ENCODE results near the gene AHI1.

AHI1 gene

DNA sequence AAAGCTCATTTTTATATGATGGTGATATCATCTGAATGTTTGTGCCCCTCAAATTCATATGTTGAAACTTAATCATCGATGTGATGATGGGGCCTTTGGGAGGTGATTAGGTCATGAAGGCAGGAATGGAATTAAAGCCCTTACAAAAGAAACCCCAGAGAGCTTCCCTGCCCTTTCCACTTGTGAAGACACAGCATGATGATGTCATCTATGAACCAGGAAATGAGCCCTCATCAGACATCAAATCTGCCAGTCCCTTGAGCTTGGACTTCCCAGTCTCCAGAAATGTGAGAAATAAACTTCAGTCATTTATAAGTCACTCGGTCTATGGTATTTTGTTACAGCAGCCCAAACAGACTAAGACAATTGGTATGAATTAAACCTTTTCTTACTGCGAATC is 163.4 kb downstream of the AHI1 start:
- no peak overlapping the region for H3K4me3 ChIP-seq (ENCODE audit: low read depth, low read length)

DNA sequence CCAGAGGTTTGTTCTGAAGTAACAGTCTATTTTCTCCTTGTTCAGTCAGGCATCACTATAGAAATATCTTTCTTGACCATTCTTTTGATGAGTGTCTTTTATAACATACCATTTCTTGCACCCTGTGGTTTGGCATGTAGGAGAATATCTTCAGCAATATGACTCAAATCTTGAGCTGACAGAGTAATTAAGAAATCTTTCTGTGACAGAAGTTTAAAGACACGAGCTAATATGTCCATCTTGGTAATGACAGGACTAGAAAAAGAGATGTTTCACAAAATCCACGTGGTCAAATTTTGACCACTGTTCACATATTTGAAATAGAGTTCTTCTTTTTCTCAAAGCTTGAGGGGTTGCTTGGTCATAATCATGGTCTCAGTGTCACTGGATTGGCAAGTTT is 166.5 kb downstream of the AHI1 start:
- no peak overlapping the region for H3K4me3 ChIP-seq (ENCODE audit: low read depth, low read length)

DNA sequence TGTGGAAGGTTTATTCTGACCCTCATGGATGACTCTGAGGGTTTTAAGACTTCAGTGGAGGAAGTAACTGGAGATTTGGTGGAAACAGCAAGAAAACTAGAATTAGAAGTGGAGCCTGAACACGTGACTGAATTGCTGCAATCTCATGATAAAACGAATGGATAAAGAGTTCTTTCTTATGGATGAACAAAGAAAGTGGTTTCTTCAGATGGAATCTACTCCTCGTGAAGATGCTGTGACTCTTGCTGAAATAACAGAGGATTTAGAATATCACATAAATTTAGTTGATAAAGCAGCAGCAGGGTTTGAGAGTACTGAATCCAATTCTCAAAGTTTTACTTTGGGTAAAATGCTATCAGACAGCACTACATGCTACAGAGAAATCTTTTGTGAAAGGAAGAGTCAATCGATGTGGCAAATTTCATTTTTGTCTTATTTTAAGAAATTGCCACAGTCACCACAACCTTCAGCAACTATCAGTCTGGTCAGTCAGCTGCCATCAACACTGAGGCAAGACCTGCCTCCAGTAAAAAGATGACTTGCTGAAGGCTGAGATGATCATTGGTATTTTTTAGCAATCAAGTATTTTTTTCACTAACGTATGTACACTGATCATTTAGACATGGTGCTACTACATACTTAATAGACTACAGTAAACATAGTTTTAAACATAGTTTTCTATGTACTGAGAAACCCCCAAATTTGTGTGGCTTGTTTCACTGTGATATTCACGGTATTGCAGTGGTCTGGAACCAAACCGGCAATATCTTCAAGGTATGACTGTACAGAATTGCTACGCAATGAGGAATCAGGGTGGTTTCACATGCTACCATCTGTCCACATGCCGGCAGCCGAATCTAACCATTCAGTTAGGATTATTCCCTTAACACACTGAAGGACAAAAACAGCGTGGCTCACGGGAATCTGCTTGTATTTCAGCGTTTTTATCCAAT is 167.4 kb downstream of the AHI1 start:
- no peak overlapping the region for H3K4me3 ChIP-seq (ENCODE audit: low read depth, low read length)

DNA sequence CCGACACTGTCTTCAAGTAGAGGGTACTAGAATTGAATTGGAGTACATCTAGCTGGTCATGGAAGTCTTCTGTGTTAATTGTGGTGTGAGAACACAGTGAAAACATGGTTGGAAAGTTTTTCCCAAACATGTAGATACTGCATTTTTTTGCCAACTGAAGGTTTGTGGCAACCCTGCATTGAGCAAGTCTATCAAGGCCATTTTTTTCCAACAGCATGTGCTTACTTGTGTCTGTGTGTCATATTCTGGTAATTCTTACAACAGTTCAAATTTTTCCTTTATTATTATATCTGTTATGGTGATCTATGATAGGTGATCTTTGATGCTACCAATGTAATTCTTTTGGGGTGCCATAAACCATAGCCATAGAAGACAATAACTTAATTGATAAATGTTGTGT is 169.4 kb downstream of the AHI1 start:
- H3K4me3 ChIP-seq (ENCODE audit: low read depth, low read length), result no peak overlapping the region

DNA sequence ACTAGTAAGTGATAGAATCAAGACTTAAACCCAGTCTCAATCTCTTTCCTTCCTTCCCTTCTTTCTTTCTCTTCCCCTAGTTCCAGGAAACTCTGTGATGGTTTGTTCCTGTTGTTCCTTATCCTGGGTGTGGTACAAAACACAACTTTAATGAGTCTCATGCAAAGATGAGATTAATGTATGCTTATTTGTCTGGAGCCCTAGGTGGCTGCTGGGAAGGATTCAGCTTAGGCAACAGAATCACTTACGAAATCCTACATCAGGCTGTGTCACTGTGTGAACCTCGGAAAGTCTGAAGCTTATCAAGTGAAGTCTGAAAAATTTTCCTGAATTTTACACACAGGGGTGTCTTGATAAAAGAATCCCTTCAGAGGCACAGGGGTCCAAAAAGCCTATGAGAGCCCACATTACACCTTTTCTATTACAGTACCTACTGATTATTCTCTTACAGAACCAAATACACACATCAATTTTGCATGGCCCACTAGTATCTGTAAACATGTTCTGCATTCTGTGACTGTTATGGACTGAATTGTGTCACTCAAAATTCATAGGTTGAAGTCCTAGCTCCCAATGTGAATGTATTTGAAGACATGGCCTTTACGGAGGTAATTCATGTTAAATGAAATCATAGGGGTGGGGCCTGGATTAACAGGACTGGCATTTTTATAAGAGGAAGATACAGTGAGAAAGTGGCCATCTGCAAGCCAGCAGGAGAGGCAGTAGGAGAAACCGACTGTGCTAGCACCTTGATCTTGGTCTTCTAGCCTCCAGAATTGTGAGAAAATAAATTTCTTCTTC is 171.7 kb downstream of the AHI1 start:
- H3K4me3 ChIP-seq (ENCODE audit: low read depth, low read length), result no peak overlapping the region

DNA sequence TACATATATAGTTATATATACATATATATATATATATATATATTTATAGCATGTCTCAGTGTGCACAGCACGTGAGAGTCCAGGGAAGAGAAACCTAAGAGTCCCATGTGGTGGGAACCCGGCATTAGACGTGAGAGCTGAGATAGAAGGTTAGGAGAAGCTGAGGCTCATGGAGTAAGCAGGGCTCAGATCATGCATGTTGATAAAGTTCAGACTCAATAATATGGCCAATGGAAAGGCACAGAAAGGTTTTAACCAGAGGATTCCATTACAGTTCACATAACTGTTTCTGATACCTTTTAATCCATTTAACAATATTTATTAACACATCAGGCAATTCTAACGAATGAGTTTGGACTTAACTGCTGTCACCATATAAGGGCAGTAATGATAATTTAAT is 173.0 kb downstream of the AHI1 start:
- H3K4me3 ChIP-seq (ENCODE audit: low read depth, low read length), result no peak overlapping the region

DNA sequence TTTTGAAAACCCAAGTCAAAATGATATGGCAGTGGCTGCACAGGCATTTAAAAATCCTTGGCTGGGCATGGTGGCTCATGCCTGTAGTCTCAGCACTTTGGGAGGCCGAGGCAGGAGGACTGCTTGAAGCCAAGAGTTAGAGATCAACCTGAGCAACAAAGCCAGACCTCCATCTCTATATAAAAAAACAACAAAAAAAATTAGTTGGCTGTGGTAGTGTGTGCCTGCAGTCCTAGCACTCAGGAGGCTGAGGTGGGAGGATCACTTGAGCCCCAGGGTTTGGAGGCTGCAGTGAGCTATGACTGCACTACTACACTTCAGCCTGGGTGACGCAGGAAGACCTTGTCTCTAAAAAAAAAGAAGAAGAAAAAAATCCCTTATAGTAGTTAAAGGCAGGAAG is 173.6 kb downstream of the AHI1 start:
- H3K4me3 ChIP-seq (ENCODE audit: low read depth, low read length), result no peak overlapping the region

DNA sequence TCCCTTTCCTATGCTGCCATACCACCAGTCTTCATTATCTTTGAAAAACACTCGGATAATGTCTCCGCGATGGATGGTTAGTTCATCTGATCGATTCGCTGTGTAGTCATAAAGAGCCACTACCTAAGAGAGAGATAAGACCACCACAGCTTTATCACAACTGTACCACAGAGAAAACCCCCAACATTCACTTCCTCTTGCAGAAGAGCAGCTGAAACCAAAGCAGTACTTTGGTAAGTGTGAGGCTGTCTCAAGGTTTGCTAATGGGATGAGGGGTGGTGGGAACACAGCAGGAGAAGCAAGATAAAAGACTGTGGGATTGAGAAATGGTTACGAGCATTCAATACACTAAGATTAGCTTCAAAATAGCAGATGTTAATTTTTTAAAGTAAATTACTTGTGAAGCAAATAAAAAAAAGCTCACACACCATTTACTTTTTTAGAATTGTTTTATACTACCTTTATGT is 174.3 kb downstream of the AHI1 start:
- H3K4me3 ChIP-seq (ENCODE audit: low read depth, low read length), result no peak overlapping the region

DNA sequence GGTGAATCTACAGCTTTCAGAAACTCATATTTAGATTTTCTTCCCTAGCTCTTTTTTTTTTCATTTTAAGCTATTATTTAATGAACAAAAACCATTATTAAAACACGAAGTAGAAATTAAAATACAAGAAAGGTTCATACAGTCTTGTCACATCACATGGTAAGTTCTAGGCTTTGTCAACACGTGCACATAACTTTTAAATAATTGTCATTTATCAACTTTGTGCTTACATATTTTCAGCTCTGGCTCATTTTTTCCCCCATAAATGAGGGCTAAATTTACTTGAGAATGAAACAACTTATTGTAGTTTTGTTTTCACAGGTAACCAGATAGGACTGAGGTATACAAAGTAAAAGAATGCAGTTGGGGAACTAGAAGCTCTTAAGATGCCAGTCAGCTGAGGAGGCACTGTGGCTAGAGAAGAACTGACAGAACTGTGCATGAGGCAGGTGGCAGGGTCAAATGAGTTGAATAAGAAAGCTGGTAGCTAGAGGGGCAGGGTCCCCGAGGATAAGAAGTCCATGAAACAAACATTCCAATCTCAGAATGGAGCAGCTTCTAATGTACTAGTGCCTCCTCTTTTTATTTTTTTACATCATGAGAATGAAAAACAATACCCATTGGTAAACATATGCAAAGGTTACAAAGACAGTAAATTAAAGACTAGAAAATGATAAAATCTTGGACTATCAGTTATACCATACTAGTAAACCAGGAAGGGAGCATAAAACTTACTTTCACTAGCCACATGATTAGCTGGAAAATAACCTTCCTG is 174.9 kb downstream of the AHI1 start:
- H3K4me3 ChIP-seq (ENCODE audit: low read depth, low read length), result no peak overlapping the region

DNA sequence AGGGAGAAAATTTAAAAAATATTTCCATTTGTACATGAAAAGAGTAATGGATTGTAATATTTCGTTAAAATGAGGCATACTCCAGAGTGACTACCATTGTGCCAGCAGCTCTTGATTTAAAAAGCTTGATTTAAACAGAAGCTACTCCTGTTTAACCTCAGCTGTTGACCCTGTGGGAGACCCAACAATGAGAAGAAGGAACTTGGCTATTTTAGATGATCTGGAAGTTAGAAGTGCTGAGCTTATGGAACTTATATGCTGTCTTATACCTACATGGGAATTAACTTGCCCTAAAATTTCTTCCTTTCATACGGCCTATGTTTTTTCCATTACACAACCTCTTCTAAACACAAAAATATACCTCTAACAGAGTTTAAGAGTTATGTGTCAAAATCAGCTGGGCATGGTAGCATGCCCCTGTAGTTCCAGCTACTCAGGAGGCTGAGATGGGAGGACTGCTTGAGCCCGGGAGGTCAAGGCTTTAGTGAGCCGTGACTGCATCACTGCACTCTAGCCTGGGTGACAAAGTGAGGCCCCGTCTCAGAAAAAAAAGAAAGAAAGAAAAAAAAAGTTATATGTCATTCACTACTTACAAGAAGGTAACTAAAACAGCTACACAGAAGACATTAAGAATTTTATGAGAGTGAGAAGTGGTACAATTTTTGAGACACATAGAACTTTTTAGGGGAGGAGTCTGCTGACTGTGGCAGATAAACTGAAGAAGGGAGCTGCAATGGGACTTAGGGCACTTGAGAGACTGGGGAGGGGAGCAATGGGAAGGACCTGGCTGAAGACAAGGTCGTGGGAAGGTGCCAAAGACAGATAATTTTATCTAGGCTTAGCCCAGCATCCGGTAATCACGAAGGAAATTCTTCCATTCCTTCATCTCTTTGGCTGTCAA is 176.6 kb downstream of the AHI1 start:
- H3K4me3 ChIP-seq (ENCODE audit: low read depth, low read length), result no peak overlapping the region

DNA sequence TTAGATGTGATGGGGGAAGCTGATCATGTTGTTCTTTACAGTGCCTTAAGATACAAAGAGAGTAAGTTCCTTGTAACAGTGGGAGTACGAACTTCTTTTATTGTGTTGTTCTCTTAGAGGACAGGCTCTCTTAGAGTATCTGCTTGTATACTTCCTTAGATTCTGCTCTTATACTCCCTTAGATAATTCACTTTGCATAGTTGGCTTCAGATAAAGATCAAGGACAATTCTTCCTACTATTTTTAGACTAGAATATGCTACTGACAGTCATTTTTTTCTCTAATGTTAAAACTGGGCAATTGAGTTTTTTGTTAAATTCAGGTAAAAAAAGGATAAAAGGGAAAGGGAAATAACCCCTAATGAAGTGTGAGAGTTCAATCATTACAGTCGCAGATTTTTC is 177.7 kb downstream of the AHI1 start:
- H3K4me3 ChIP-seq (ENCODE audit: low read depth, low read length), result no peak overlapping the region

DNA sequence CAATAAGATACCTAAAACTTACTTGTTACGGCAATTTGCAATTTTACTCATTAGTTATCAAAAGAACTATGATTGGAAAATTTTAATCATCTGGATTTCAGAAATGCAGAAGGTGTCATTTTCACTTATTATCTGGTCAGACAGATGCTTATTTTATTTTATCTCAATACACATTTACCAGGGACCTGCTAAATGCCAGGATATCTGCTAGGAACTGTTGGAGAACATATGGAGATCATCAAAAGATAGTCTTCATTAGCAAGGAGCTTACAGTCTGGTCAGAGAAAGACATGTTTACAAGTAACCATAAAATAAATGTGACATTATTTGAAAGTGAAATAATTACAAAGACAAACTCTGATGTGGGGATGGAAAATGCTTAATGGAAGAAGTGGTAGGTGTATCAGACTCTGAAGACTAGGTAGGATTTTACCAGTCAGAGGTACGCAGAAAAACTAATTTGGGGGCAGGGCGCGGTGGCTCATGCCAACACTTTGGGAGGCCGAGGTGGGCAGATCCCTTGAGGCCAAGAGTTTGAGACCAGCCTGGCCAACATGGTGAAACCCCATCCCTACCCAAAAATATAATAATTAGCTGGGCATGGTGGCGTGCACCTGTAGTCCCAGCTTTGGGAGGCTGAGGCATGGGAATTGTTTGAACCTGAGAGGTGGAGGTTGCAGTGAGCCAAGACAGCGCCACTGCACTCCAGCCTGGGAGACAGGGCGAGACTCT is 178.6 kb downstream of the AHI1 start:
- H3K4me3 ChIP-seq (ENCODE audit: low read depth, low read length), result no peak overlapping the region

DNA sequence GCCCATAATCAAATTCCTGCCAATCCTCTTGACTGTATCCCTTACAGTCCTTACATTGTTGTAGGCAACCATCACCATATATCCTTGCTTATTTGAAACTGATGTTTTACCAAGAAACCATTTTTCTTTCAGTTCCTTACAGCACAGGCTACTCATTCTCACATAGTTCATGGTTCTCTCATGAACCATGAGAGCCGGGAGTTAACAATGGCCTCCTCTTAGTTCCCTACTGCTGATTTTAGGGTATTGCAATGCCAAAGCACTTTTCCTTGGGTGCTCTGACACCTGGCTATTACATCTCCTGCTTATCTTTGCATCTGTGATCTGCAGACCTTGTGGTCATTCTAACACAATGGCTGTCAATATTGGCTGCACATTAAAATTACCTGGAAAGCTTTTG is 183.0 kb downstream of the AHI1 start:
- no peak overlapping the region for H3K4me3 ChIP-seq (ENCODE audit: low read depth, low read length)

DNA sequence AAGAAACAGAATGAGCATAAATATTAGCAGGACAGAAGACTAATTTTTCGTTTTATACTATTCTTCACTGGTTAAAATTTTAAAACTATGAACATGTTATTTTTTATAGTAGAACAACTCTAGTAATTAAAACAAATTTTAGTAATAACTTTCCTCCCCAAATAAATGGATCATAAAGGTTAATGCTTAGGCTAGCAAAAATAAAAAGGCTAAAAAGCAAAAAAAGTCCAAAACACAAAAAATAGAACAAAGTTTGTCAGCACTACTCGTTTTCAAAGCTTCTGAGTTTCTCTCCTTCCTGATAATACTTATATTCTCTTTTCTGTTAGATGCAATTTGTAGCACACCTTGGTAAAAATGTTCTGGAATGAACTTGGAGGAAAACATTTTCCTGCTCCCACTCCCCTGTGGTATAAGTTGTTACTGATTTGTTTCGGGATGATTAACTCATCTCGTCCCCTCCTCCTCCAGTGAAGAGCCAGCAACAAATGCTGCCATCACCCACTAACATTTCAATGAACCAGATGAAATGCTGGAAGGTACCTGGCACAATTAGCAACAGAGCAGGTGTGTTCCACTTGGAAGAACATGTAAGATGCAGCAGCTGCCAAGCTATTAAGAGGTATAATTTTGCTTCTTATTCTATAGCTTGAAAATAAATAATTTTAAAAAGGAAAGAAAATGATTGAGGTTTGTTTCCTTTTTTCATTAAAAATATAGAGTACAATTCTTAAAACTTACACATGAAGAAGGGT is 185.9 kb downstream of the AHI1 start:
- no peak overlapping the region for H3K4me3 ChIP-seq (ENCODE audit: low read depth, low read length)

DNA sequence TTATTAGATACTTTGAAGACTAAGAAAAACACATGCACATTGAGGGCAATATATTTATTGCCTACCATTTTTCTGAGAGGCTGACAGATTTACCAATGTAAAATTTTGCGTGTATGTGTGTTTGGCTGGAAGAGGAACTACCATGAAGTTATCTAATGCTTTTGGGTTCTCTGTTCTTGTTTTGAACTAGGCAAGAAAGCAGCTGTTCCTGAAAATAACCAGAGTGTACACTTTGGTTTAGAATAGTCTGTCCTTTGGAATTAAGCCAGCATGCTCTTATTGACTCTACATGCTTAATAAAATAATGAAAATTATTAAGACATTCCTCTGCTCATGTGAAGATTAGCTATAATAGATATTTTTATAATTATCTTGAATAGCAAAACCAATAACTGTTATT is 187.2 kb downstream of the AHI1 start:
- no peak overlapping the region for H3K4me3 ChIP-seq (ENCODE audit: low read depth, low read length)

DNA sequence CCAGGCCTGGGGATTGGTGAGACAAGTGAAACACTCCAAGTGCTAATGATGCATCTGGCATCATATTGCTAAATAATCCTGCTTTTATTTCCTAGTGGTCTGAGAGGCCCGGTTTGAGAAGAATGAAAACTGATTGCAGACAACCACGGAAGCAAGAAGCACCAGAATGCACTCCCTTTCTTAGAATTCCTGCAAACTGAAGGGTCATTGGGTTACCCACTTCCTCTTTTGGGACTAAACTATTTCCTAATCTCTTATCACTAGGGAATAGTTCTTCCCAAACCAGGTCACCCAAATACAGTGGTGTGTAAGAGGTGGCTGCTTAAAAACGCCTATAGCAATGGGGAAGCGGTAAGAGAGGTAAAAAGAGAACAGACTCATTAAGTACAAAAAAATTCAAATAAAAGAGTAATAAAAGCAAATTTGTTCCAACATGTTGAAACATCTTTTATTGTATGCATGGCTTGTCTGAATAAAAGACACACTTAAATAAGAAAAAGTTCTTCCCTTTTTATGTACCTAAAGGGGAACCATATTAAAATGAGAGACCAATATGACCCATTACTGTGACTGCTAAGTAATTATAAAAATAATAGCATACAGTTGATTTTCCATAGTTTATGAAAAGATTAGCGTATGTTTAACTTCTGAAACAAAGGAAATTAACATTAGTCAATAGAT is 190.7 kb downstream of the AHI1 start:
- no peak overlapping the region for H3K4me3 ChIP-seq (ENCODE audit: low read depth, low read length)

DNA sequence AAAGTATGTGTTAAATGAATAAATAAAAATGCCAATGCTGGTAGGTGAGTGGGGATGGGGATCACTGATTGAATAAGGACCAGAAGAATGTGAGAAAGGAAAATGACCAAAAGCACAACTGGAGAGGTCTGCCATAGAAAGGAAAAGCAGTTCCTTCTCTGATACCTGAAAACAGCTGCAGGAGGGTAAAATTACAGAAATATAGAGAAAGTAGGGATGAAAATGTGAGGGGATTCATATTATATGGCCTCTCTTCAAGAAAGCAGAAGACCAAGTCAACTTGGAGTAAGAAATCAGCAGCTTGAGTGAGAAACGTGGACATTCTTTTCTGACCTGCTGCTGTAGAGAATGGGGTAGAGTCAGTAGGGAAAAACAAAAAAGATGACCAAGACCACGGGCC is 191.4 kb downstream of the AHI1 start:
- H3K4me3 ChIP-seq (ENCODE audit: low read depth, low read length), result no peak overlapping the region

DNA sequence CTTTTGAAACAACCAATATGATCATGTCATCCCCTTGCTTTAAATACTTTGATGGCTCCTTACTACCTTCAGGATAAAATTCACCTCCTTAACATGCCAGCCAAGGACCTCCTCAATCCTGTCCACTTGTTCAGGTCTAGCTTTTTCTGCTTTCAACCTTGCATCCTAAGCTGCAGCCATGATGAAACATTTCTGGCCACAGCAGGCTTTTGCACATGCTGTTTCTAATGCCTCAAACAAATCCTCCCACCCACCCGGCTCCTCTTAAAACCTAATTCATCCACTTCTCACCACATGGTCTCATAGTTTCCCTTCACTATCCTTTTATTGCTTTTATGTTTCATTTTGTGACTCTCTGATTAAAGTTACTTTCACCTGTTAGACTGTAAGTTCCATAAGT is 191.9 kb downstream of the AHI1 start:
- H3K4me3 ChIP-seq (ENCODE audit: low read depth, low read length), result no peak overlapping the region

Measured in iPS-11a (cell line).